HTR-8/SVneo (cell line): ENCODE measurements around the gene BTBD9.

ENCODE experiments used
- DNase-seq: peaks from one replicate; pipeline ENCODE4 v3.0.0; 2011; ENCODE audit warnings: low spot score, mixed read lengths; ENCODE audit not compliant: insufficient read length
- FAIRE-seq: peaks from 2 replicates; lab custom pipeline; 2011; peaks lifted over from hg19 to GRCh38; lab: Jason Lieb, UNC

The BTBD9 gene

GRCh38 chr6:38272222-38272621 lies 367.5 kb downstream of the BTBD9 start:
- no peak for FAIRE-seq
- no peak for DNase-seq

- DNase-seq = no peak
- FAIRE-seq = no peak
Measured at GRCh38 chr6:38271081-38271480, 368.6 kb downstream of the BTBD9 start.

GRCh38 chr6:38270367-38270766 lies 369.4 kb downstream of the BTBD9 start:
- DNase-seq (no peak), FAIRE-seq (no peak)

GRCh38 chr6:38269461-38270172 lies 370.1 kb downstream of the BTBD9 start:
- DNase-seq (no peak), FAIRE-seq (no peak)

- DNase-seq = no peak
- FAIRE-seq = no peak
Measured at GRCh38 chr6:38268342-38268741, 371.4 kb downstream of the BTBD9 start.

GRCh38 chr6:38266921-38267354 lies 372.8 kb downstream of the BTBD9 start:
- DNase-seq = no peak
- FAIRE-seq = no peak

GRCh38 chr6:38264605-38265004 lies 375.1 kb downstream of the BTBD9 start:
- FAIRE-seq = no peak
- no peak for DNase-seq

GRCh38 chr6:38262609-38263008 lies 377.1 kb downstream of the BTBD9 start:
- DNase-seq (no peak), FAIRE-seq (no peak)

- DNase-seq = peak; percentile 72
Measured at GRCh38 chr6:38262026-38262425, 377.7 kb downstream of the BTBD9 start.

GRCh38 chr6:38261626-38262025 lies 378.1 kb downstream of the BTBD9 start:
- FAIRE-seq (no peak), DNase-seq (no peak)

More at GRCh38 chr6:38262026-38262425, 377.7 kb downstream of the BTBD9 start:
- peak; percentile 66 for FAIRE-seq

GRCh38 chr6:38259736-38260135 lies 380.0 kb downstream of the BTBD9 start:
- FAIRE-seq (no peak), DNase-seq (no peak)

GRCh38 chr6:38248500-38249234 lies 391.1 kb downstream of the BTBD9 start:
- peak; percentile 68 for DNase-seq
- FAIRE-seq = no peak

- no peak for DNase-seq
- no peak for FAIRE-seq
Measured at GRCh38 chr6:38245295-38245694, 394.4 kb downstream of the BTBD9 start.

- DNase-seq (no peak), FAIRE-seq (peak; percentile 28)
Measured at GRCh38 chr6:38244869-38245268, 394.9 kb downstream of the BTBD9 start.

GRCh38 chr6:38241200-38241871 lies 398.4 kb downstream of the BTBD9 start:
- DNase-seq (no peak), FAIRE-seq (no peak)

GRCh38 chr6:38239719-38240451 lies 399.8 kb downstream of the BTBD9 start:
- FAIRE-seq = no peak

GRCh38 chr6:38236631-38237030 lies 403.1 kb downstream of the BTBD9 start:
- DNase-seq (no peak), FAIRE-seq (no peak)

More at GRCh38 chr6:38239719-38240451, 399.8 kb downstream of the BTBD9 start:
- no peak for DNase-seq

GRCh38 chr6:38234934-38235682 lies 404.6 kb downstream of the BTBD9 start:
- no peak for DNase-seq
- no peak for FAIRE-seq

- FAIRE-seq = no peak
- no peak for DNase-seq
Measured at GRCh38 chr6:38234141-38234540, 405.6 kb downstream of the BTBD9 start.
